IPS-NIHi7 (cell line): ENCODE data around the gene DHDH.
A peak's percentile ranks its signal among the peaks of the same experiment; 100 is the strongest.

Experiments used
- DNase-seq: peaks from one replicate; pipeline ENCODE4 v3.0.0; 2012; ENCODE audit warnings: mixed read lengths; ENCODE audit errors: extremely low spot score

The DHDH gene

DNA sequence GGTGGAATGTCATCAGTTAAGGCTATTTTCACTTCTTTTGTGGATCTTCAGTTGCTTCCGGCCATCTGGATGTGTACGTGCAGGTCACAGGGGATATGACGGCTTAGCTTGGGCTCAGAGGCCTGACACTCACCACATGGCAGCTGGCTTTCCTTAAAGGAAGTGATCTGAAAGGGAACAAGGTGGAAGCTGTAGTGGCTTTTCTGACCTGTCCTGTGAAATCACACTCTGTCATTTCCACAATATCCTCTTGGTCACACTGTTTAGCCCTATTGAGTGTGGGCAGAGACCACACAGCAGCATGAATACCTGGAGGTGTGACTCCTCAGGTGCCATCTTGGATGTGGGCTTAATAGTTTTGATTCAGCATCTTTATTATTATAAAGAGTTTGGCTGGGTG, 16.7 kb downstream of the DHDH start:
- DNase-seq = no peak

DNA sequence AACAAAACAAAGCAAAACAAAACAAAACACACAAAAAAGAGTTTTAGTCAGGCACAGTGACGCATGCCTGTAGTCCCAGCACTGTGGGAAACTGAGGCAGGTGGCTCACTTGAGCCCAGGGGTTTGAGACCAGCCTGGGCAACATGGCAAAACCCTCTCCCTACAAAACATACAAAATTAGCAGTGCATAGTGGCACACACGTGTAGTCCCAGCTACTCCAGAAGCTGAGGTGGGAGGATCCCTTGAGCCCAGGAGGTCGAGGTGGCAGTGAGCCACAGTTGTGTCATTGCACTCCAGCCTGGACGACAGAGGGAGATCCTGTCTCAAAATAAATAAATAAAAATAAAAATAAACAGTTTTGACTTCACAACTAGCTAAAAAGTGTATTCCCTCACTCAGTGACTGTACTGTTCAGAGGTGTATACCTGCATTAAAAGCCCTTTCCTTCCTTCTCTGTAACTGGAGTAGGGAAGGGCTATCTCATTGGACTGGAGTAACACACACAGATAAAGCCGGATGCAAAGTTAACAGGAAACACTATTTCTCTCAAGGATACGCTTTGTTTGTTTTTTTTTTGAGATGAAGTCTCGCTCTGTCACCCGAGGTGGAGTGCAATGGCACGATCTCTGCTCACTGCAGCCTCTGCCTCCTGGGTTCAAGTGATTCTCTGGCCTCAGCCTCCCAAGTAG, 17.5 kb downstream of the DHDH start:
- DNase-seq = no peak

DNA sequence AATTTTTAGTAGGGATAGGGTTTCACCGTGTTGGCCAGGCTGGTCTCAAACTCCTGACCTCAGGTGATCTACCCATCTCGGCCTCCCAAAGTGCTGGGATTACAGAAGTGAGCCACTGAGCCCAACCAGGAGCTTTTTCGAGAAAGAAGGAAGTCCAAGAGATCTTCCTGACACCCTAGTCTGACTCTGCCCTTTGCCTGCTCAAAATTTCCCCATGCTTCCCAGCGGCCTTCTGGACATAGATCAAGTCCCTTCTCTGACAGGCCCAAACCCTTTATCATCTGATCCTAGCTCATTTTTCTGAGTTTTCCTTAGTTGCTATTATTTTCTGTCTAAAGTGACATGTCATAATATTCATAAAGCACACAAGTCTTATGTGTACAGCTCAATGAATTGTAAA, 19.6 kb downstream of the DHDH start:
- no peak for DNase-seq

DNA sequence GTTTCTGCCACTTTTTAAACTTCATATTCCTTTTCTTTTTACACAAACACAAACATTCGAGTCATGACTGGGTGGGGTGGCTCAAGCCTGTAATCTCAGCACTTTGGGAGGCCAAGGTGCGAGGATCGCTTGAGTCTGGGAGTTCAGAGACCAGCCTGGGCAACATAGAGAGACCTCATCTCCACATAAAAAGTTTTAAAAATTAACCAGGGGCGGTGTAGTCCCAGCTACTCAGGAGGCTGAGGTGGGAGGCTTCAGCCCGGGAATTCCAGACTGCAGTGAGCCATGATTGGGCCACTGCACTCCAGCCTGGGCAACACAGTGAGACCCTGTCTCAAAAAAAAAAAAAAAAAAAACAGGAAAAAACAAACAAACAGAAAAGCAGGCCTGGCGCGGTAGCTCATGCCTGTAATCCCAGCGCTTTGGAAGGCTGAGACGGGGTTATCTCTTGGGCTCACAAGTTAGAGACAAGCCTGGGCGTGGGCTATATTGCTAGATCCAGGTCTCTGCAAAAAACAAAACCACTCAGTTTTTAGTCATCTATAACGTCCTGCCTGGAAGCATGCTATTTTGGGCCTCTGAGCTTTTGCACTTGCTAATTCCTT, 20.6 kb downstream of the DHDH start:
- no peak for DNase-seq

DNA sequence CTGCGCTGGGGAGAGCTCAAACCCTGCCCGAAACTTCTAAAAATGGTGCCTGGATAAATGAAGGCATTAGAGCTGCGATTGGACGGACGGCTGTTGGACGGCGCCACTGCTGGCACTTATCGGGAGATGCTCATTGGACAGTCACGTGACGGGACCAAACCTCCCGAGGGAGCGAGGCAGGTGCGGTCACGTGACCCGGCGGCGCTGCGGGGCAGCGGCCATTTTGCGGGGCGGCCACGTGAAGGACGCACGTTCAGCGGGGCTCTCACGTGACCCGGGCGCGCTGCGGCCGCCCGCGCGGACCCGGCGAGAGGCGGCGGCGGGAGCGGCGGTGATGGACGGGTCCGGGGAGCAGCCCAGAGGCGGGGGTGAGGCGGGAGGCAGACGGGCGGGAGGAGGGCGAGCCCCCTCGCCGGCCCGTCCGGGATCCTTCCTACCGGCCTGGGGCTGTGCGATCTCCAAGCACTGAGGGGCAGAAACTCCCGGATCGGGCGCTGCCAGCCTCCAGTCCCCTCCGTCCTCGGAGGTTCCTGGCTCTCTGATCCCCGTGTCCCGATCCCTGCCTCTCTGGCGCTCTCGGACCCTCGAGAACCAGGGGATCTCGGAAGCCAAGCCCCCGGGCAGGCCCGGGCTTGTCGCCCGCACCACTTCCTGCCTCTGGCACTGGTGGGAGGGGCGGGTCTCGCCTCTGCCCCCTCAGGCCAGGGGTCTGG, 21.3 kb downstream of the DHDH start, which contains the start of gene BAX:
BAX (plus strand) TSS at position 281 of the 713 bp plus-strand sequence; CDS start at position 335, 54 bp downstream.
- DNase-seq = peak; percentile 98

DNA sequence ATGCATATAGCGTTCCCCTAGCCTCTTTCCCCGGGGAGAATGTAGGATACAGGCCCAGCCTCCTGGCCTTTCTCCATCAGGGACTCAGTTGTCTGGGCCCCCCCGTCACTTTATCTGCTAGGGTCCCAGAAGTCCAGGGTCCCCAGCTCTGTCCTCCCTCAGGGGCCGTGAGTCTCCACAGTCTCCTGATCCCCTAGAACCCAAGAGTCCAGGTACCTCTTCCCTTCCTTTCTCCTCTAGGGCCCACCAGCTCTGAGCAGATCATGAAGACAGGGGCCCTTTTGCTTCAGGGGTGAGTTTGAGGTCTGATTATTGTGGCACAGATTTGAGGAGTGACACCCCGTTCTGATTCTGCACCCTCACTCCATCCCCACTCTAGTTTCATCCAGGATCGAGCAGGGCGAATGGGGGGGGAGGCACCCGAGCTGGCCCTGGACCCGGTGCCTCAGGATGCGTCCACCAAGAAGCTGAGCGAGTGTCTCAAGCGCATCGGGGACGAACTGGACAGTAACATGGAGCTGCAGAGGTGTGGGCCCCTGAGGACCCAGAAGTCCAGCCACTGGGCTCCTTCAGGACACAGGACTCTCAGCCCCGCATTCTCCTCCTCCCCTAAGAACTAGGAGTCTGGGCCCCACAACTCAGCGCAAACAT, 21.9 kb downstream of the DHDH start:
- no peak for DNase-seq

DNA sequence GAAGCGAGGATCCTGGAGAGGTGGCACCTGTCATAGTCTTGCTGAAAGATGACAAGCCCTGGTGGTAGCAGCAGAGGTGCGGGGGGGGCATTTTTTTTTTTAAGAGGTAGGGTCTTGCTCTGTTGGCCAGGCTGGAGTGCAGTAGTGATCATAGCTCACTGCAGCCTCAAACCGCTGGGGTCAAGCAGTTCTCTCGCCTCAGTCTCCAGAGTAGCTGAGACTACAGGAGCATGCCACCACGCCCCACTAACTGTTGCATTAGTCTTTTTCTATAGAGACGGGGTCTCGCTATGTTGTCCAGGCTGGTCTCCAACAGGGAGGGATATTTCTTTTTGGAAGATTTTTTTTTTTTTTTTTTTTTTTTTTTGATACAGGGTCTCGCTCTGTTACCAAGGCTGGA, 24.5 kb downstream of the DHDH start:
- DNase-seq = no peak

DNA sequence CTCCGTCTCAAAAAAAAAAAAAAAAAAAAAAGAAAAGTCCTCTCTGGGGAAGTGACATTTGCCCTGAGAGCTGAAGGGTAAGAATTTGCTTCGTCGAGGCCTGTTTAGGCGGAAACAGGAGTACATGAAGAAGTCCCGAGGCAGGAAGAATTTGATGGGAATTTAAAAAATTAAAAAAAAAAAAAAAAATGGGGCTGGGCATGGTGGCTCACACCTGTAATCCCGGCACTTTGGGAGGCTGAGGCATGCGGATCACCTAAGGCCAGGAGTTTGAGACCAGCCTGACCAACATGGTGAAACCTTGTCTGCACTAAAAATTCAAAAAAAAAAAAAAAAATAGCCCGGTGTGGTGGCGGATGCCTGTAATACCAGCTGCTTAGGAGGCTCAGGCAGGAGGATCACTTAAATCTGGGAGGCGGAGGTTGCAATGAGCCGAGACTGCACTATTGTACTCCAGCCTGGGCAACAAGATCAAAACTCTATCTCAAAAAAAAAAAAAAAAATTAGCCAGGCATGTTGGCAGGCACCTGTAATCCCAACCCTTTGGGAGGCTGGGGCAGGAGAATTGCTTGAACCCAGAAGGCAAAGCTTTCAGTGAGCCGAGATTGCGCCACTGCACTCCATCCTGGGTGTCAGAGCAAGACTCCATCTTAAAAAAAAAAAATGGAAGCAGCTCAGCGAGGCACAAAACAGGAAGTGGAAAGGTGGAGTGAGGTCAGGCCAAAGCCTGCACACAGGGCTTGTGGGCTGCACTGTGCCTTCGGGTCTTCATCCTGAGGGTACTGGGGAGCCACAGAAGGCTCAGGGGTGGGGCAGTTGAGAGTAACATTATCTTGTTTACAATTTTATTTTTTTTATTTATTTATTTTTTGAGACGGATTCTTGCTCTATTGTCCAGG, 26.1 kb downstream of the DHDH start:
- no peak for DNase-seq

DNA sequence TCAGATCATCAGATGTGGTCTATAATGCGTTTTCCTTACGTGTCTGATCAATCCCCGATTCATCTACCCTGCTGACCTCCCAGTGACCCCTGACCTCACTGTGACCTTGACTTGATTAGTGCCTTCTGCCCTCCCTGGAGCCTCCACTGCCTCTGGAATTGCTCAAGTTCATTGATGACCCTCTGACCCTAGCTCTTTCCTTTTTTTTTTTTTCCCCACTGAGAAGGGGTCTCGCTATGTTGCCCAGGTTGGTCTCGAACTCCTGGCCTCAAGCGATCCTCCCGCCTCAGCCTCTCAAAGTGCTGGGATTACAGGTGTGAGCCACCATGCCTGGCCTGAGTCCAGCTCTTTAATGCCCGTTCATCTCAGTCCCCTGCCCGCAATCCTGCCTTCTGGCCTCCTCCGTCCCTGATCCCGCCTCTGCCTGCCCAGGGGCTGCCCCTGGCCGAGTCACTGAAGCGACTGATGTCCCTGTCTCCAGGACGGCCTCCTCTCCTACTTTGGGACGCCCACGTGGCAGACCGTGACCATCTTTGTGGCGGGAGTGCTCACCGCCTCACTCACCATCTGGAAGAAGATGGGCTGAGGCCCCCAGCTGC, 27.7 kb downstream of the DHDH start:
- DNase-seq = no peak

DNA sequence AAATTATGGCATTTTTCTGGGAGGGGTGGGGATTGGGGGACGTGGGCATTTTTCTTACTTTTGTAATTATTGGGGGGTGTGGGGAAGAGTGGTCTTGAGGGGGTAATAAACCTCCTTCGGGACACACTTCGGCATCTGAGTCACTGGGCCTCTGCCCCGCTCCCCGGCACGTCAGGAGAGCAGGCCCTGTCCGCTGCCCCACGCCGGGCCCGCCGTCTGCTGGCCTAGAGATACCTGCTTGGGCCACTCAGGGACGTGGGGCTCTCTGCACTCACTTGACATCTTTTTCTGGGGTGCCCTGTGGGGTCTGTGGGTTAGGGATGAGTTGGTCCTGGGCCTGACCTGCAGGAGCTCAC, 28.2 kb downstream of the DHDH start:
- DNase-seq = no peak

DNA sequence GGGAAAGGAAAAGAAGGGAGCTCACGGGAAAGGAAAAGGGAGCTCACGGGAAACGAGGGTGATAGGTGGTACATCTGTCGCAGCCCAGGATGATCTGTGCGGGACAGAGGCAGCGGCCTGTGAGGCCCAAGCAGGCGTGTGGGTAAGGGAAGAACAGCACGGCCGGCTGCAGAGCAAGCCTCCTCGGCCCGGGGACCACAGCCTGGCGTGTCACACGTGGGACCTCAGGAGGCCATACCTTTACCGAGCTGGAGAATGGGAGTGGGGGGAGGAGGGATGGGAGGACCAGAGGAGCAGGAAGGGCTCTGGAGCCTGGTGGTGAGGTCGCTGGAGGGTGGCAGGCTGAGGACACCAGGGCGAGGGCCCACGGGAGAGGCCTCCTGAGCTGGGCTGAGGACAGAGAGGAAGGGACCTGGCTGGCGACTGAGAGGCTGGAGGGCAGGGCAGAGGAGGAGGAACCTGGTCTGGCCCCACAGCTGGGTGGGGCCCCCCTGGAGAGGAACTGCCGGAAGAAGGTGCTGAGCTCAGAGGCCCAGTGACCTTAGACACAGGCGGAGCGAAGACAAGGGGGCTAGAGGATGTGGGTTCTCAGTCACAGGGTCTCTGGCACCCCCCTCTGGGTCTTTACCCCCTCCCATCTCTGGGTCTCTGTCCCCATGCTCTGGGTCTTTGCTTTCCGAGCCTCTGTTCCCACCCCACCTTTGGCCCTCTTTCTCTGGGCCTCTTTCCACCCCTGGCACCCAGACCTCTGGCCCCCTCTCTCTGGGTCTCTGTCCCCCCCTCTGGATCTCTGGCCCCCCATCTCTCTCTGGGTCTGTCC, 28.7 kb downstream of the DHDH start:
- DNase-seq = no peak

DNA sequence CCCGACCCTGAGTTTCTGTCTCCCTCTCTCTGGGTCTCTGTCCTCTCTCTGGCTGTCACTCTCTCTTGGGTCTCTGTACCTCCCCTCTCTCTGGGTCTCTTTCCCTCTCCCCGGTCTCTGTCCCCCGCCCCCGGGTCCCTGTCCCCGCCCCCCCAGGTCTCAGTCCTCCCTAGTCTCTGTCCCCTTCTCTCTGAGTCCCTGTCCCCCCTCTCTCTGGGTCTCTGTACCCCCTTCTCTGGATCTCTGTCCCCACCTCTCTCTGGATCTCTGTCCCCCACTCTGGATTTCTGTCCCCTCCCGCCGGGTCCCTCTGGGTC, 29.3 kb downstream of the DHDH start:
- DNase-seq = no peak

DNA sequence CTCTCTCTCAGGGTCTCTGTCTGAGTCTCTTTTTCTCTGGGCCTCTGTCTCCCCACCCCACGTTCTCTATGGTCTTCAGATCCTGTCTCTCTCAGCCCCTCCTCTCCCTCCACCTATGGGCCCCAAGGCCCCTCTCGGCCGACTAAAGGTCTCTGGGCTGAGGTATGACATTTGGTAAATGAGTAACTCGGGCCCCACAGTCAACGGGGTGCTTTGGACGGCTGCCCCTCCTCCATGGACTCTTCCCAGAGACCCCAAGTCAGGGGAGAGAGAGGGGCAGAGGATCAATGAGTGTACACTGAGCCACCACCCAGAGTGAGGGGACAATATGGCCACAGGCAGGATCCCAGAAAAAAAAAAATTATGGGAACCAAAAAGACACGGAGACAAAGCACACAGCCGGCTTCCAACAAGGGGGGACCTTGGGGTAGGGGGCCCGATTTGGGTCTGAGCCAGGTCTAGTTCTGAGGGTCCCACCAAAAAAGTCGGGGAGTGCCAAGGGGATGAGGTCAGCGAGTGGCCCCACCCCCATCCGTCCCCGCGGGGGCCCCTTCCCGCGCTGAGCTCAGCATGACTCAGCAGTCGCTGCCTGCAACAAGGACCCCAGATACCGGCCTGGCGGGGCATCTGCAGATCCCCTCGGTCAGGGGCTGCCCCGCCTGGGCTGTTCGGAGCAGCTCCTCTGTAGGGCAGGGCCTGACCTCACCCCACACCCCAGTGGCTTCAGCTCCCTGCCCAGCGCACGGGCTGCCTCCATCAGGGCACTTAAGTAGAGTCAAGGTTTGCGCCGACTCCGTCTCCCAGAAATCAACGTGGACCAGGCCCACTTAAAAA, 30.1 kb downstream of the DHDH start:
- DNase-seq = peak; percentile 85

DNA sequence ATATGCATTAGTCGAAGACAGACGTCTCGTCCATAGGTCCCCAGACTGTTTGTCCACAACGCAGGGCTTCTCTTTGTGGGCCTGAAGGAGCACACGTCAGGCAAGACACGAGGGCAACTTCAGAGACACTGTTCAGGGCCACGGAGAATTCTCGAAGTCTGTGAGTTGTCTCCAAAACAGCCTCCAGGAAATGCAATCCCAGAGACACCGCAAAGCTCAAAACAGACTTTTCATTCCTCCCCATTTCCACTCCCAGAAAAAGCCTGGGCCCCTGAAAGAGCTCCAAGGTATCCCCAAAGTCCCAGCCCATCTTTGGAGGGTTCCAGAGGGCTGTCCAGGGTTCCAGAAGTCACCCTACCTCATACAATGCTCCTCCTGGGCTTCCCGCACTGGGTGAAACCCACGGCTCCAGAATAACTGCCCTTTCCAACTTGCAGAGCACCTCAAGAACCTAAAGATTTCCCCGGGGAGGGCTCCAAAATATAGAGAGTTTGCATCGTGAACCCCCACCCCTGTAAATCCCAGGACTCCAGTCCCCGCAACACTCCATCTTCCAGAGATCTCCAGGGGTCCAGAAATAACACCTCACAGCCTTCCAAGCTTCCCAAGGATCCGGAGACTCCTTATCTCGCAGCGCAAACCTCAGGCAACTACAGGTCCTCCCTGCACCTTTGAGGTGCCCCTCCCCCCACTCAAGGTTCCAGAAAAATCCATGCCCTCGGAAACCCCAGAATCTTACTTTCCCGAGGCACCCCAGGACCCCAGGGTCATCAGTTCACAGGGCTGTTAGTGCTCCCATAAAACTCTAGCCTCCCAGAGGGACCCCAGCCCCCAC, 30.9 kb downstream of the DHDH start:
- peak; percentile 34 for DNase-seq

DNA sequence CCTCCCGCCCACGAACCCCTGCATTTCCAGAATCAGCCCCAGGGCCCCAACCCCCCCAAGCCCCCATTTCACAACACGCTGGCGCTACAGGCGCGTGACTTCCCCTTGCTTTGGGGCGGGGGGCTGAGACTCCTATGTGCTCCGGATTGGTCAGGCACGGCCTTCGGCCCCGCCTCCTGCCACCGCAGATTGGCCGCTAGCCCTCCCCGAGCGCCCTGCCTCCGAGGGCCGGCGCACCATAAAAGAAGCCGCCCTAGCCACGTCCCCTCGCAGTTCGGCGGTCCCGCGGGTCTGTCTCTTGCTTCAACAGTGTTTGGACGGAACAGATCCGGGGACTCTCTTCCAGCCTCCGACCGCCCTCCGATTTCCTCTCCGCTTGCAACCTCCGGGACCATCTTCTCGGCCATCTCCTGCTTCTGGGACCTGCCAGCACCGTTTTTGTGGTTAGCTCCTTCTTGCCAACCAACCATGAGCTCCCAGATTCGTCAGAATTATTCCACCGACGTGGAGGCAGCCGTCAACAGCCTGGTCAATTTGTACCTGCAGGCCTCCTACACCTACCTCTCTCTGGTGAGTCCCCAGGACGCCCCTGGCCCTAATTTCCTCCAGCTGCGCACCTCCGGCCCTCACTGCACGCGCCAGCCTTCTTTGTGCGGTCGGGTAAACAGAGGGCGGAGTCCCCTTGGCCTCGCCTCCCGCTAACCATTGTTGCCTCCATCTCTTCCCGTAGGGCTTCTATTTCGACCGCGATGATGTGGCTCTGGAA, 31.7 kb downstream of the DHDH start, which contains the start of gene FTL:
FTL (plus strand) TSS at position 270 of the 766 bp plus-strand sequence; CDS start at position 469, 199 bp downstream.
- DNase-seq = peak; percentile 96

DNA sequence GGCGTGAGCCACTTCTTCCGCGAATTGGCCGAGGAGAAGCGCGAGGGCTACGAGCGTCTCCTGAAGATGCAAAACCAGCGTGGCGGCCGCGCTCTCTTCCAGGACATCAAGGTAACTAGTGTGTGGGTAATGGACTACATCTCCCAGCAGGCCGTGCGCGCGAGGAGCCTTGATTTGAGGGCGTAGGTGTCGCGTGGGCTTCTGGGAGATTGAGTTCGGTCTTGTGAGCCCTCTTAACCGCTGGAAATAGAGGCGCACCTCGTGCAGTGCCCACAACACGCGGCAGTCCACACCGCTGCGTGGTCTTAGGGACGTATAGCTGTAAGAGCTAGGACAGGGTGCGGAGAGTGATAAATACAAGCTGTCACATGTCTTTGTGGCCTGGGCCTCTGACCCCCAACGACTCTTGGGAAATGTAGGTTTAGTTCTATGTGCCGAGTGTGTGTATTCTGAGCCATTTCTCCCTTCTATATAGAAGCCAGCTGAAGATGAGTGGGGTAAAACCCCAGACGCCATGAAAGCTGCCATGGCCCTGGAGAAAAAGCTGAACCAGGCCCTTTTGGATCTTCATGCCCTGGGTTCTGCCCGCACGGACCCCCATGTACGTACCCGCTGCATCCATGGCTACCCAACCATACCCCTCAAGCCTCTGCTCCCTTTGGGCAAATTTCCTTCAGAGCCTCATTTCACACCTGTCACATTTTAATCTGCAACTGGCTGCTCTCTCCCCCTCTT, 32.5 kb downstream of the DHDH start:
- peak; percentile 57 for DNase-seq
